DOHH2 (cell line): ENCODE data around the gene MARCHF3.

Experiments
- H3F3A ChIP-seq: fragments of 200-600 bp; sonication (generic), shearing (Covaris generic); 2 replicates; pipeline ENCODE4 v1.6.0; 2016; ENCODE audit warnings: antibody characterized with exemption, mild to moderate bottlenecking; ENCODE audit not compliant: control insufficient read depth, insufficient read depth
- H3K27ac ChIP-seq: fragments of 200-600 bp; sonication (generic); 2 replicates; pipeline ENCODE4 v1.5.1; 2014; ENCODE audit warnings: low read depth, mild to moderate bottlenecking, low read length, moderate library complexity
- H3K27me3 ChIP-seq: fragments of 200-600 bp; sonication (generic); 2 replicates; pipeline ENCODE4 v1.6.1; 2014; ENCODE audit warnings: mild to moderate bottlenecking, low read length, mixed read lengths; ENCODE audit not compliant: control insufficient read depth
- H3K36me3 ChIP-seq: fragments of 200-600 bp; sonication (generic); 2 replicates; pipeline ENCODE4 v1.6.1; 2014; ENCODE audit warnings: mild to moderate bottlenecking, low read length, moderate library complexity, mixed read lengths; ENCODE audit not compliant: control insufficient read depth
- H3K4me1 ChIP-seq: fragments of 200-600 bp; sonication (generic); 2 replicates; pipeline ENCODE4 v1.6.1; 2014; ENCODE audit warnings: mild to moderate bottlenecking, low read length, mixed read lengths; ENCODE audit not compliant: control insufficient read depth
- H3K4me2 ChIP-seq: fragments of 200-600 bp; sonication (generic); 2 replicates; pipeline ENCODE4 v1.6.0; 2014; ENCODE audit warnings: mild to moderate bottlenecking, low read length, moderate library complexity
- H3K4me3 ChIP-seq: fragments of 200-600 bp; sonication (generic); 2 replicates; pipeline ENCODE4 v1.5.1; 2014; ENCODE audit warnings: mild to moderate bottlenecking, low read length, mixed read lengths
- H3K79me2 ChIP-seq: fragments of 200-600 bp; sonication (generic); 2 replicates; pipeline ENCODE4 v1.6.1; 2014; ENCODE audit warnings: mild to moderate bottlenecking, low read length, mixed read lengths; ENCODE audit not compliant: control insufficient read depth
- H3K9me2 ChIP-seq: fragments of 200-600 bp; sonication (generic); replicated peaks from 2 replicates; pipeline ENCODE4 v1.6.1; 2014; ENCODE audit warnings: mild to moderate bottlenecking, low read length, mixed read lengths; ENCODE audit not compliant: control insufficient read depth
- H3K9me3 ChIP-seq: fragments of 200-600 bp; sonication (generic); 2 replicates; pipeline ENCODE4 v1.6.1; 2014; ENCODE audit warnings: antibody characterized with exemption, low read length, mixed read lengths; ENCODE audit not compliant: control insufficient read depth, insufficient read depth
- H4K20me1 ChIP-seq: fragments of 200-600 bp; sonication (generic); 2 replicates; pipeline ENCODE4 v1.6.0; 2014; ENCODE audit warnings: low read depth, mild to moderate bottlenecking, antibody characterized with exemption, low read length, moderate library complexity; ENCODE audit not compliant: control insufficient read depth, insufficient read depth
- EZH2phosphoT487 ChIP-seq: fragments of 200-600 bp; sonication (generic); IDR thresholded peaks from 2 replicates; pipeline ENCODE4 v1.6.1; 2017; ENCODE audit warnings: borderline replicate concordance, mild to moderate bottlenecking, antibody characterized with exemption, low read length, moderate library complexity, mixed read lengths
- TF ChIP-seq, protein P1 (sequence below): fragments of 200-600 bp; sonication (generic); IDR thresholded peaks from one replicate; pipeline ENCODE4 v1.5.1; 2014; ENCODE audit warnings: antibody characterized with exemption, mild to moderate bottlenecking, low read depth, low read length; ENCODE audit not compliant: poor library complexity, severe bottlenecking

Gene MARCHF3

DNA sequence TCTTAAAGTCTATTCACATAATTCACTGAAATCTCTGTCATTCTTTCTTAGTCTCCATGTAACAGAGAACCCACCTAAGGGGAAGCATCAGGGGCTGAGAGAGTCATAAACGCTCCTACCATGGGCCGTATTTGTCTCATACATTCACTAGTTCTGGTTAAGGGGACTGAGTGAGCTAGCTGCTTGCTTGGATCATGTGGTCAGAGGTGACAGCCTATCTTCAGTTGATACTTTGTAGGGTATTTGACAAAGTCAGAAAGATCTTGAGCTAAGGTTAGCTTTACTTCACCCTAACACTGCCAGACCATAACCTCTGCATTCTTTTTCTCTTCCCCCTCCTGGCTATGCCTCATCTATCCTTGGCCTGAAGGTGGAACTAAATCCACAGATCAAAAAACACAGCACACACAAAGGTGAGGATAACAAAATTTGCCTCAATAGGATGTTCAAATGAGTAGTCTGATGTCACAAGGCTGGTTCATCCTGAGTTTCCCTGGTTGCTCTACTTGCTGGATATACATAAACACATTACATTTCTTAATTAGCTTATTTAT, 66.5 kb downstream of the MARCHF3 start:
- no peaks in the 10 kb centered on the region for H4K20me1 ChIP-seq
- no peaks in the 10 kb centered on the region for H3K9me2 ChIP-seq
- H3F3A ChIP-seq: peaks cover 9% of the 10 kb centered on the region
- TF ChIP-seq EZH2phosphoT487: no peak
- TF ChIP-seq, protein P1, sequence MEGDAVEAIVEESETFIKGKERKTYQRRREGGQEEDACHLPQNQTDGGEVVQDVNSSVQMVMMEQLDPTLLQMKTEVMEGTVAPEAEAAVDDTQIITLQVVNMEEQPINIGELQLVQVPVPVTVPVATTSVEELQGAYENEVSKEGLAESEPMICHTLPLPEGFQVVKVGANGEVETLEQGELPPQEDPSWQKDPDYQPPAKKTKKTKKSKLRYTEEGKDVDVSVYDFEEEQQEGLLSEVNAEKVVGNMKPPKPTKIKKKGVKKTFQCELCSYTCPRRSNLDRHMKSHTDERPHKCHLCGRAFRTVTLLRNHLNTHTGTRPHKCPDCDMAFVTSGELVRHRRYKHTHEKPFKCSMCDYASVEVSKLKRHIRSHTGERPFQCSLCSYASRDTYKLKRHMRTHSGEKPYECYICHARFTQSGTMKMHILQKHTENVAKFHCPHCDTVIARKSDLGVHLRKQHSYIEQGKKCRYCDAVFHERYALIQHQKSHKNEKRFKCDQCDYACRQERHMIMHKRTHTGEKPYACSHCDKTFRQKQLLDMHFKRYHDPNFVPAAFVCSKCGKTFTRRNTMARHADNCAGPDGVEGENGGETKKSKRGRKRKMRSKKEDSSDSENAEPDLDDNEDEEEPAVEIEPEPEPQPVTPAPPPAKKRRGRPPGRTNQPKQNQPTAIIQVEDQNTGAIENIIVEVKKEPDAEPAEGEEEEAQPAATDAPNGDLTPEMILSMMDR: no peak
- H3K36me3 ChIP-seq: no peaks in the 10 kb centered on the region
- no peaks in the 10 kb centered on the region for H3K9me3 ChIP-seq
- H3K4me3 ChIP-seq: no peak overlapping the region
- no peak overlapping the region for H3K27ac ChIP-seq
- no peaks in the 10 kb centered on the region for H3K27me3 ChIP-seq
- H3K4me1 ChIP-seq: peaks cover 72% of the 10 kb centered on the region
- H3K4me2 ChIP-seq: no peak overlapping the region
- H3K79me2 ChIP-seq: no peaks in the 10 kb centered on the region

GRCh38 chr5:126961702-126962101, 68.7 kb downstream of the MARCHF3 start:
- TF ChIP-seq, protein P1: no peak
- no peak for TF ChIP-seq EZH2phosphoT487
- no peaks in the 10 kb centered on the region for H3K79me2 ChIP-seq
- no peaks in the 10 kb centered on the region for H3K36me3 ChIP-seq
- peaks cover 54% of the 10 kb centered on the region for H3K4me1 ChIP-seq
- peak overlapping the region; percentile 39 for H3K4me2 ChIP-seq
- no peaks in the 10 kb centered on the region for H3K9me2 ChIP-seq
- H4K20me1 ChIP-seq: no peaks in the 10 kb centered on the region
- no peaks in the 10 kb centered on the region for H3F3A ChIP-seq
- H3K9me3 ChIP-seq: no peaks in the 10 kb centered on the region
- no peak overlapping the region for H3K27ac ChIP-seq
- peak overlapping the region; percentile 24 for H3K4me3 ChIP-seq
- no peaks in the 10 kb centered on the region for H3K27me3 ChIP-seq

DNA sequence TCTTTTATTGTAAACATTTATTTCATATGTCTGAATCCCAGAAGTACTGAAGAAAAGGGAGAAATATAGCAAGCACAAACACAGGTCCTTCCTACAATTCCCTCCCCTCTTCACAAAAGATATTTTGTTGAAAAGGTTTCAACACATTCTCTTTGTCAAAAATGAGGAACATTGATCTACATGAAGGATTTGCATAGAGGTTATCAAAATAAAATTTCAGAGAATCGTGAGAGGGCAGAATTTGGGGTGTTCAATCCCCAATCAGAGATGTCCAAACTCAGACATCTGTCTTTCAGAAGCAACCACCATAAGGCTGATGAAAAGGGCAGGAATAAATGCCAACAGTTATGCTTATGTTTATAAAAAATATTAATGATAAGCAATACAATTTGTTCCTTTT, 69.2 kb downstream of the MARCHF3 start:
- H3K27ac ChIP-seq: no peak overlapping the region
- H3K79me2 ChIP-seq: no peaks in the 10 kb centered on the region
- no peaks in the 10 kb centered on the region for H3K9me2 ChIP-seq
- H3F3A ChIP-seq: no peaks in the 10 kb centered on the region
- no peaks in the 10 kb centered on the region for H4K20me1 ChIP-seq
- TF ChIP-seq EZH2phosphoT487: no peak
- TF ChIP-seq, protein P1: no peak
- peak overlapping the region; percentile 39 for H3K4me2 ChIP-seq
- H3K9me3 ChIP-seq: no peaks in the 10 kb centered on the region
- no peak overlapping the region for H3K4me3 ChIP-seq
- no peaks in the 10 kb centered on the region for H3K27me3 ChIP-seq
- peaks cover 49% of the 10 kb centered on the region for H3K4me1 ChIP-seq
- no peaks in the 10 kb centered on the region for H3K36me3 ChIP-seq
